Fibroblast of the aortic adventitia (primary cell): Measurements from ENCODE around the gene ADAM12. TPM values are rescaled to one million over a fixed set of nuclear protein-coding genes. Genes with fewer than 3 reads are reported as not detected.

Experiments
- DNase-seq: peaks from one replicate; pipeline ENCODE4 v3.0.0-alpha.2; 2010; ENCODE audit warnings: low read depth
- H3K4me3 ChIP-seq: 2 replicates; pipeline ENCODE4 v1.5.1; 2011; ENCODE audit warnings: low read depth, mild to moderate bottlenecking, control low read depth, low read length, moderate library complexity
- CTCF ChIP-seq: IDR thresholded peaks from 2 replicates; pipeline ENCODE4 v1.5.1; 2011; ENCODE audit warnings: mild to moderate bottlenecking, low read length, control low read depth, inconsistent platforms; ENCODE audit not compliant: insufficient read depth
- total RNA-seq: library from RNA; depleted of rRNA; stranded (reverse); fragments of >200 nt; gene quantifications from 2 replicates; pipeline ENCODE4 v1.2.3, GENCODE V29; 2012; ENCODE audit warnings: low replicate concordance

Gene ADAM12
- total RNA-seq, 1 donor = 82.7 TPM

- no peak for TF ChIP-seq CTCF
- DNase-seq = peak; percentile 35
- H3K4me3 ChIP-seq = no peak overlapping the region
Measured at GRCh38 chr10:126422567-126422966, 34.3 kb upstream of the ADAM12 start.

DNA sequence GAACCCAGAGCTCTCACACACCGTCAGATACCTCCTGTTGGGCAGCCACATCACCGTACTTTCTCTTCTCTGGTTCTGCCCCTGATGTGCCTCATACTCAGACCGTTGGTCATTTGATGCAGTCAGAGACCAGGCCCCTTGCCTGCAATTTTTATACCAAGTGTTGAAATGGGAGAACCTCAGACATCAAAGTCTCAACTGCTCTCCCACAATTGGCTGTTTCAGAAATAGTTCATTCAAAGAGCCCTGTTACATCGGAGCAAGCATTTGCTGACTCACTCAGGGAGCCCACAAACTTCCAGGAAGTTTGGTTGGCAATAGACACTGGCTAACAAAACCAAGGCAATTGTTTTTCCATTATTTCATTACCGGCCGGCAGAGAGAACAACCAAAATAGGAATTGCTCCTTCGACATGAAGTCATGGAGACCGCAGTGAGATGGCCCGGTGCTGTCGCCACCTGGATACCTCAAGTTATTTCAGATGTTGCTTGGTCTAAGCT lies 33.5 kb upstream of the ADAM12 start:
- no peak overlapping the region for H3K4me3 ChIP-seq

DNA sequence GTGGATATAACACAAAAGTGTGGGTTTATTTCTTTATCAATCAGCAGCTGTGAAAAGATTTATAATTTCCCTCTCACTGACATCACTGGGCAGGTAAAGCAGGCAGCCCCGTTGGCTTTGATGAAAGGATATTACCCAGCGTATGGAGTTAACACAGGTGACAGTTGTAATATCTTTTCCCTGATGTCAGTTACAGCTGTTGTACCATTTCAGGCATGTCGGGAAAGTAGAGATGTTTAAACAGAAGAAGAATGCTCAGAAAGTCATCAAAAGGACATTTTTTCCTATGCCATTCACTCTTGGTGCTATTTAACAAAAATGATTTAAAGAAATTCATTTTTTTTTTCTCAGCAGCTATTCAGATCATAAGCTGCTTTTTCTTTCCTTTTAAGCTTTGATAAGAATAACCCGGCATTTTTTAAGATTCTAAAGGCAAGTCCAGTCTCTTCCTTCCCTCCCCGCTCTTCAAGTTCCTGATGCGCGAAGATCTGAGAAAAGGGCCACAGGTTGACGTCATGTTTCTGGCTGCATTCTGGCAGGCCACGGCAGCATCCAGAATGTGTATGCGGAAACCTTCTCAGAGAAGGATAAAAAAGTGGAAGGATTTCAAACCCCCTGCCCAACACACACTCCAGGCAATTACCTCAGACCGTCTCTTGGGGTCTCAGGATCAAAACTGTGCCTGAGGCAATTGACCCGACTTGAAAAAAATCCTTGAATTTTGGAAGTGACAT lies 32.5 kb upstream of the ADAM12 start:
- no peak for TF ChIP-seq CTCF
- no peak overlapping the region for H3K4me3 ChIP-seq
- DNase-seq = peak; percentile 70

More for the DNA sequence above, 33.5 kb upstream of the ADAM12 start:
- TF ChIP-seq CTCF = no peak
- DNase-seq = peak; percentile 97

DNA sequence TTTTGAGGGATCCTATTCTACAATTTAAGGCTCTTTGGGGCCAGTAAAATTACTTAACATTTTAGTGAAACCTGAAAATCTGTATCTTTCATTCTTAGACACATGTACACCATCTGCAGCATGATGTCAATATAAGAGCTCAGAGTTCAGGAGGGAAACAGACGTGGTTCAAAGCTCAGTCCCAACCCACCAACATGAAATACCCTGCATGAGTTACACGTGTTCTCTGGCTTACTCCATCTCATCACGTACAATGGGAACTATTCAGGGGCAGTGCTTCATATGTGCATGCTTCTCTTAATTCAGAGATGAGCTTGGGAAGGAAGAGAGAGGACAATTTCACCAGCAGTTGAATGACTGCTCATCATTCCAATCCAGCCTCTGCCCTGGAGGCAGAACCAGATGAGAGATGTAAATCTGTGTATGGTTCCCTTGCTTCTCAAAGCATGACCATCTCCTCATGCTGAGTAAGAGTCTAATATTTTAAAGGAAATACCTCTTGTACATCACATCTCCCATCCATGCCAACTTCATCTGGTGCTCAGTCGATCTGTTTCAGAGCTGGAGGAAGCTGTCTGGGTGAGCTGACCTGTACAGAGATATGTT lies 29.0 kb upstream of the ADAM12 start:
- no peak for TF ChIP-seq CTCF
- no peak for DNase-seq
- H3K4me3 ChIP-seq = no peak overlapping the region

DNA sequence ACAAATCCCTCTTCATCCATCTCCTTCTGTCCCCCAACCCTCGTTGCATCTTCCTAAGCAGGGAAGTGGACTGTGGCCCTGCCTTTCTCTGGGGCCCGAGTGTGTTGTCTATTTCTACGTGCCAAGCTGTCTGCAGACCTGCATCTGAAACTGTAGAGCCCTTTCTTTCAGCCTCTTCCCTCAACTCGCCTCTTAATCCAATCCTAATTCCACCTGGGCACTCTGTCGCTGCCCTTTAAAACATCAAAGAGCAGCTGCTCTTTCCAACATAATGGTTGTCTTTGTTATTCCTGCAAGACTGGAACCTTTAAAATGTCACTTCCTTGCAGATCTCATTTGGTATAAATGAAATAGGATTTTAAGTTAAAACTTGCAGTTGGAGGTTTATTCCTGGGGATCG lies 21.5 kb upstream of the ADAM12 start:
- TF ChIP-seq CTCF = no peak
- H3K4me3 ChIP-seq = no peak overlapping the region
- no peak for DNase-seq

- H3K4me3 ChIP-seq = no peak overlapping the region
- peak; percentile 53 for DNase-seq
- TF ChIP-seq CTCF = no peak
Measured at GRCh38 chr10:126408953-126409641, 20.8 kb upstream of the ADAM12 start.
